HepG2 (cell line): ENCODE data around the gene MTF1. TPM values are rescaled to one million over a fixed set of nuclear protein-coding genes. Genes with fewer than 3 reads are reported as not detected.

ENCODE experiments used
- ATAC-seq: fragments of 200-7000 bp; cut with Tn5 transposase; 3 replicates; pipeline ENCODE4 v1.9.1; 2020; ENCODE audit warnings: mild to moderate bottlenecking, moderate library complexity
- BruUV-seq: library from RNA; stranded (reverse); fragments of 400-500 nt; replicated peaks from 2 replicates; lab custom pipeline; 2021; lab: Mats Ljungman, UMichigan
- CTCF ChIA-PET: fragments of 300-600 bp; formaldehyde crosslinking; extraction: SDS; loops from one replicate; lab custom pipeline; 2021; ENCODE audit warnings: low total read pairs, inconsistent platforms, low intra/inter-chr PET ratio; lab: Yijun Ruan, JAX
- POLR2A ChIA-PET: fragments of 350-600 bp; sonication (Branson Sonifier 250); formaldehyde crosslinking; loops from one replicate; lab custom pipeline; 2020; ENCODE audit warnings: antibody characterized with exemption, inconsistent platforms; lab: Yijun Ruan, JAX
- DNase-seq: peaks from one replicate; pipeline ENCODE4 v3.0.0-alpha.2; 2015; ENCODE audit warnings: low spot score
- FAIRE-seq: peaks from 3 replicates; lab custom pipeline; 2011; peaks lifted over from hg19 to GRCh38; lab: Jason Lieb, UNC
- H2AFZ ChIP-seq: one replicate; pipeline ENCODE4 v1.6.1; 2011; ENCODE audit warnings: low read length, inconsistent platforms
- H3K27ac ChIP-seq: fragments of 300-600 bp; 3 replicates; pipeline ENCODE4 v1.8.0; 2011; ENCODE audit warnings: mixed run types, mild to moderate bottlenecking, mixed read lengths, low read length, inconsistent platforms; ENCODE audit not compliant: insufficient read depth; ENCODE audit errors: extremely low read length
- H3K27me3 ChIP-seq, 2 experiments: fragments of 200-600 bp in 1 of 2; 2 replicates in 1 of 2; 3 replicates in 1 of 2; pipeline versions ENCODE4 v1.6.0 to v1.8.0; 2011; ENCODE audit warnings: low read length in 2 of 2, mild to moderate bottlenecking in 2 of 2, moderate library complexity in 2 of 2, inconsistent platforms in 1 of 2; ENCODE audit not compliant: insufficient read depth in 2 of 2, control insufficient read depth in 1 of 2
- H3K36me3 ChIP-seq, 2 experiments: fragments of 200-600 bp in 1 of 2; replicated peaks in 1 of 2; 2 replicates in 1 of 2; 3 replicates in 1 of 2; pipeline versions ENCODE4 v1.5.1 to v1.8.0; 2011; ENCODE audit warnings: low read length in 2 of 2, inconsistent platforms in 1 of 2; ENCODE audit not compliant: insufficient read depth in 2 of 2, control insufficient read depth in 1 of 2
- H3K4me1 ChIP-seq: 2 replicates; pipeline ENCODE4 v1.5.1; 2012; ENCODE audit warnings: low read length, inconsistent platforms; ENCODE audit not compliant: insufficient read depth
- H3K4me2 ChIP-seq: 2 replicates; pipeline ENCODE4 v1.6.0; 2011; ENCODE audit warnings: low read depth, low read length, inconsistent platforms
- H3K4me3 ChIP-seq, 3 experiments: fragments of 200-600 bp in 1 of 3; sonication (generic), shearing (Covaris generic) in 1 of 3; replicated peaks in 1 of 3; 2 replicates each; pipeline ENCODE4 v1.5.1; 2011 to 2016; ENCODE audit warnings: low read length in 3 of 3, inconsistent platforms in 2 of 3, low read depth in 2 of 3, mild to moderate bottlenecking in 2 of 3, control low read depth in 1 of 3, mixed read lengths in 1 of 3; ENCODE audit not compliant: insufficient read depth in 1 of 3
- H3K79me2 ChIP-seq: one replicate; pipeline ENCODE4 v1.6.1; 2011; ENCODE audit warnings: low read length, inconsistent platforms; ENCODE audit not compliant: insufficient read depth
- H3K9ac ChIP-seq: 2 replicates; pipeline ENCODE4 v1.6.0; 2011; ENCODE audit warnings: mild to moderate bottlenecking, low read depth, low read length, inconsistent platforms; ENCODE audit not compliant: insufficient read depth
- H3K9me3 ChIP-seq: 2 replicates; pipeline ENCODE4 v1.5.1; 2012; ENCODE audit warnings: mild to moderate bottlenecking, low read length
- H4K20me1 ChIP-seq: 2 replicates; pipeline ENCODE4 v1.6.0; 2011; ENCODE audit warnings: inconsistent platforms, mild to moderate bottlenecking, low read length, moderate library complexity; ENCODE audit not compliant: insufficient read depth
- HDAC2 ChIP-seq: sonication (generic); formaldehyde crosslinking; IDR thresholded peaks from 2 replicates; pipeline ENCODE4 v1.4.0; 2020; ENCODE audit warnings: missing genetic modification reagents
- HOXA7 ChIP-seq: sonication (generic); formaldehyde crosslinking; IDR thresholded peaks from 2 replicates; pipeline ENCODE4 v1.8.1; 2022; ENCODE audit warnings: mild to moderate bottlenecking, missing genetic modification reagents, moderate library complexity
- MEIS2 ChIP-seq: sonication (generic); formaldehyde crosslinking; IDR thresholded peaks from 2 replicates; pipeline ENCODE4 v1.9.0; 2021; ENCODE audit warnings: mild to moderate bottlenecking, missing genetic modification reagents
- MXI1 ChIP-seq: IDR thresholded peaks from 3 replicates; pipeline ENCODE4 v1.6.1; 2012; ENCODE audit warnings: low read depth, low read length, inconsistent platforms, borderline replicate concordance
- MYNN ChIP-seq: sonication (generic); formaldehyde crosslinking; IDR thresholded peaks from 2 replicates; pipeline ENCODE4 v1.4.0; 2020; ENCODE audit warnings: mild to moderate bottlenecking, low read depth, missing genetic modification reagents
- NR2C2 ChIP-seq: sonication (generic); formaldehyde crosslinking; IDR thresholded peaks from 2 replicates; pipeline ENCODE4 v1.4.0; 2020; ENCODE audit warnings: missing genetic modification reagents, mild to moderate bottlenecking, moderate library complexity, borderline replicate concordance
- PLRG1 ChIP-seq: fragments of 450-650 bp; conservative IDR thresholded peaks from 2 replicates; pipeline ENCODE4 v1.6.1; 2016
- SP4 ChIP-seq: sonication (generic); formaldehyde crosslinking; IDR thresholded peaks from 2 replicates; pipeline ENCODE4 v1.8.1; 2023; ENCODE audit warnings: mild to moderate bottlenecking, missing genetic modification reagents
- ZBTB7A ChIP-seq: sonication (generic); formaldehyde crosslinking; IDR thresholded peaks from 2 replicates; pipeline ENCODE4 v1.8.0; 2022; ENCODE audit warnings: mild to moderate bottlenecking, missing genetic modification reagents
- ZNF224 ChIP-seq: sonication (generic); formaldehyde crosslinking; IDR thresholded peaks from 2 replicates; pipeline ENCODE4 v1.5.0; 2020; ENCODE audit warnings: mild to moderate bottlenecking, missing genetic modification reagents
- ZNF543 ChIP-seq: sonication (generic); formaldehyde crosslinking; IDR thresholded peaks from 2 replicates; pipeline ENCODE4 v1.4.0; 2020; ENCODE audit warnings: mild to moderate bottlenecking, missing genetic modification reagents
- ZNF773 ChIP-seq: sonication (generic); formaldehyde crosslinking; IDR thresholded peaks from 2 replicates; pipeline ENCODE4 v1.4.0; 2020; ENCODE audit warnings: missing genetic modification reagents, borderline replicate concordance
- ZNF775 ChIP-seq: sonication (generic); formaldehyde crosslinking; IDR thresholded peaks from 2 replicates; pipeline ENCODE4 v1.4.0; 2020; ENCODE audit warnings: missing genetic modification reagents, mild to moderate bottlenecking, moderate library complexity, borderline replicate concordance
- WGBS: methylation state at CpG from one replicate; pipeline ENCODE4 v1.1.6; 2017; ENCODE audit warnings: low lambda C conversion rate; 5-methylcytosine and 5-hydroxymethylcytosine counted together
- in situ Hi-C: cut with HindIII; loops from 2 replicates; pipeline ENCODE4 v1.10.0; 2017; ENCODE audit warnings: low pct_unique_long_range_greater_than_20kb; ENCODE audit not compliant: extremely low pct_ligation_motif_present
- intact Hi-C: fragments of 100-400 bp; cut with micrococcal nuclease; formaldehyde crosslinking; loops from one replicate; pipeline ENCODE4 v1.10.0; 2022; ENCODE audit not compliant: unreplicated experiment
- polyA plus RNA-seq, 8 experiments: library from polyadenylated mRNA; depleted of rRNA in 3 of 8; stranded (reverse) in 7 of 8; unstranded in 1 of 8; fragments of >200 nt; fragmentation: Illumina TruSeq in 4 of 8; extraction: Trizol in 4 of 8; gene quantifications; 2 replicates each; pipeline versions ENCODE4 v1.2.1 to v1.2.3, GENCODE V29; 2011 to 2016; ENCODE audit warnings: low read depth in 4 of 8, missing spikeins in 1 of 8, mixed read lengths in 1 of 8; ENCODE audit not compliant: insufficient read depth in 1 of 8
- total RNA-seq, 5 experiments: library from RNA; depleted of rRNA; stranded (reverse); fragments of >200 nt; fragmentation: Illumina TruSeq; extraction: Trizol; gene quantifications; 2 replicates each; pipeline ENCODE4 v1.2.3, GENCODE V29; 2016; ENCODE audit warnings: low read depth in 1 of 5
- TF ChIP-seq, protein P1 (sequence below): sonication (generic); formaldehyde crosslinking; IDR thresholded peaks from 2 replicates; pipeline ENCODE4 v1.8.1; 2023; ENCODE audit warnings: mild to moderate bottlenecking, missing genetic modification reagents
- TF ChIP-seq, protein P2 (sequence below): sonication (generic); formaldehyde crosslinking; IDR thresholded peaks from 2 replicates; pipeline ENCODE4 v1.5.0; 2020; ENCODE audit warnings: missing genetic modification reagents, mild to moderate bottlenecking, borderline replicate concordance

The MTF1 gene
- total and polyA plus RNA-seq, 2 of the 13 experiments (the other 11 are each of a cell fraction or from before 2014, with no cell fraction given): 2.4 to 3.3 TPM

DNA sequence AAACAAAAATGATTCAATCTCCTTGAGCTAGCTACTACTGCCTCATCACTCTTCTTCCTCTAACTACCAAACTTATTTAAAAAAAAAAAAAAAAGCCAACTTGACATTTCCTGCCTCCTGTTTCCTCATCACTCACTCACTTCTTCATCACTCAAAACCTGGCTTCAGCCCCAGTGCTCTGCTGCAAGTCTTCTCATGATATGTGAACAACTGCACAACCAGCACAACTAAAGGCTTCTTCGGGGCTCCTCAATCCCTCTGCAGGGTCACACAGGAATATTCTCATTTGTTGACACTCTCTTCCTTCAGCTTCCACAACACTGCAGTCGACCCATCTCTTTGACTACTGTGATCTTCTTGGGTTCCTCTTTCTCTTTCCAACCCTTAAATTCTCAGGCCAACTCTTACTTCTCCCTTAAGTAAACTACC, 7.6 kb downstream of the MTF1 start:
- no peak overlapping the region for H3K4me3 ChIP-seq
- 95% methylated on average over 2 of the region's 2 CpGs for WGBS
- H4K20me1 ChIP-seq: no peaks in the 10 kb centered on the region
- POLR2A ChIA-PET: interaction anchor here (1.1 kb wide), 1 partner anchor 44 kb away, joined by 3 read pairs; the partner anchor contains the start of gene YRDC
- DNase-seq (no peak), ATAC-seq (no peak), FAIRE-seq (no peak)
- no peak overlapping the region for H2AFZ ChIP-seq
- no peaks in the 10 kb centered on the region; a peak in 1 of 5 replicates for H3K27me3 ChIP-seq
- no peak overlapping the region for H3K27ac ChIP-seq
- no peaks in the 10 kb centered on the region for H3K9me3 ChIP-seq
- TF ChIP-seq ZNF773 (CRISPR knock-in tag) (no peak), ZNF543 (CRISPR knock-in tag) (no peak), MEIS2 (CRISPR knock-in tag) (no peak), PLRG1 (no peak), NR2C2 (CRISPR knock-in tag) (no peak), ZBTB7A (no peak), SP4 (CRISPR knock-in tag) (no peak), HDAC2 (no peak), ZNF775 (CRISPR knock-in tag) (no peak), ZNF224 (CRISPR knock-in tag) (no peak), HOXA7 (CRISPR knock-in tag) (no peak), MXI1 (no peak), MYNN (no peak)
- TF ChIP-seq, protein P1, sequence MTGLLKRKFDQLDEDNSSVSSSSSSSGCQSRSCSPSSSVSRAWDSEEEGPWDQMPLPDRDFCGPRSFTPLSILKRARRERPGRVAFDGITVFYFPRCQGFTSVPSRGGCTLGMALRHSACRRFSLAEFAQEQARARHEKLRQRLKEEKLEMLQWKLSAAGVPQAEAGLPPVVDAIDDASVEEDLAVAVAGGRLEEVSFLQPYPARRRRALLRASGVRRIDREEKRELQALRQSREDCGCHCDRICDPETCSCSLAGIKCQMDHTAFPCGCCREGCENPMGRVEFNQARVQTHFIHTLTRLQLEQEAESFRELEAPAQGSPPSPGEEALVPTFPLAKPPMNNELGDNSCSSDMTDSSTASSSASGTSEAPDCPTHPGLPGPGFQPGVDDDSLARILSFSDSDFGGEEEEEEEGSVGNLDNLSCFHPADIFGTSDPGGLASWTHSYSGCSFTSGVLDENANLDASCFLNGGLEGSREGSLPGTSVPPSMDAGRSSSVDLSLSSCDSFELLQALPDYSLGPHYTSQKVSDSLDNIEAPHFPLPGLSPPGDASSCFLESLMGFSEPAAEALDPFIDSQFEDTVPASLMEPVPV: no peak
- TF ChIP-seq, protein P2, sequence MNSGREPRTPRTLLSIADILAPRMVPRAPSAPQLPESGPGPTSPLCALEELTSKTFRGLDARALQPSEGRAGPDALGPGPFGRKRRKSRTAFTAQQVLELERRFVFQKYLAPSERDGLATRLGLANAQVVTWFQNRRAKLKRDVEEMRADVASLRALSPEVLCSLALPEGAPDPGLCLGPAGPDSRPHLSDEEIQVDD (CRISPR knock-in tag): no peak
- CTCF ChIA-PET: no interaction called here
- no peaks in the 10 kb centered on the region for H3K4me1 ChIP-seq
- in situ Hi-C loops: no loop called here
- no peak overlapping the region for H3K4me2 ChIP-seq
- no TSS peak for BruUV-seq
- intact Hi-C loops: no loop called here
- H3K9ac ChIP-seq: no peak overlapping the region
- peaks cover 5 to 22% of the 10 kb centered on the region in 2 experiments; a peak in 4 of 5 replicates for H3K36me3 ChIP-seq
- H3K79me2 ChIP-seq: peaks cover 14% of the 10 kb centered on the region
